ENCODE measurements around the gene MYO5B.

DNA sequence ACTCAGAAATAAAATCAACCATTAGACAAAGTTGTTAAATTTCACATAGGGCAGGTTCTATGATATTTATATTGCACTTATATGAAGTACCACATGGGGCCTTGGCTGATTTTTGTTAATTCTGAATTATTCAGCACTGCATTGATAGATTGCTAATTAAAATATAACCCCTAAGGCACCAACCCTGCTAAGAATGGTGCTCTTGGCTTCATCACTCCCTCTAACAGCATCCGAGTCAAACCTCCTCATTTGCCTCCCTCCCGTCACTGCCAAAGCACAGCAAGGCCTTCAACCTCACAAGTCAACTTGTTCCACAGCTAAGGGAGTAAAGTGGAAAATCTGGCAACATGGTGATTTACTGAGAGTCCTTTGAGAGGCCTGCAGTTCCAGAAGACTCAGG, 27.0 kb downstream of the MYO5B start:
- TF ChIP-seq POLR2A (IDR thresholded peaks at IDR 0.05): no peak
- TF ChIP-seq, protein P1, sequence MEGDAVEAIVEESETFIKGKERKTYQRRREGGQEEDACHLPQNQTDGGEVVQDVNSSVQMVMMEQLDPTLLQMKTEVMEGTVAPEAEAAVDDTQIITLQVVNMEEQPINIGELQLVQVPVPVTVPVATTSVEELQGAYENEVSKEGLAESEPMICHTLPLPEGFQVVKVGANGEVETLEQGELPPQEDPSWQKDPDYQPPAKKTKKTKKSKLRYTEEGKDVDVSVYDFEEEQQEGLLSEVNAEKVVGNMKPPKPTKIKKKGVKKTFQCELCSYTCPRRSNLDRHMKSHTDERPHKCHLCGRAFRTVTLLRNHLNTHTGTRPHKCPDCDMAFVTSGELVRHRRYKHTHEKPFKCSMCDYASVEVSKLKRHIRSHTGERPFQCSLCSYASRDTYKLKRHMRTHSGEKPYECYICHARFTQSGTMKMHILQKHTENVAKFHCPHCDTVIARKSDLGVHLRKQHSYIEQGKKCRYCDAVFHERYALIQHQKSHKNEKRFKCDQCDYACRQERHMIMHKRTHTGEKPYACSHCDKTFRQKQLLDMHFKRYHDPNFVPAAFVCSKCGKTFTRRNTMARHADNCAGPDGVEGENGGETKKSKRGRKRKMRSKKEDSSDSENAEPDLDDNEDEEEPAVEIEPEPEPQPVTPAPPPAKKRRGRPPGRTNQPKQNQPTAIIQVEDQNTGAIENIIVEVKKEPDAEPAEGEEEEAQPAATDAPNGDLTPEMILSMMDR (IDR thresholded peaks at IDR 0.05): no peak

Data from lower leg skin (tissue), 3 donors.